GM21723 (cell line): ENCODE measurements around the gene SHC2.
"Not testable (repeated sequence)": the region's sequence is repeated elsewhere in the genome, so short reads cannot be mapped to it uniquely, and the experiment has no call there.

Experiments
- ATAC-seq: cut with Tn5 transposase; IDR thresholded peaks from one replicate; pipeline ENCODE4 v1.9.1; 2021; ENCODE audit warnings: mild to moderate bottlenecking, moderate library complexity; ENCODE audit not compliant: unreplicated experiment

The SHC2 gene

GRCh38 chr19:450912-451481 is 9.8 kb downstream of the SHC2 start:
- not testable (repeated sequence) for ATAC-seq

GRCh38 chr19:449916-450315 is 10.9 kb downstream of the SHC2 start:
- no peak for ATAC-seq

GRCh38 chr19:447816-448560 is 12.8 kb downstream of the SHC2 start:
- no peak for ATAC-seq

- no peak for ATAC-seq
Observed at GRCh38 chr19:447064-447426, 13.8 kb downstream of the SHC2 start.

GRCh38 chr19:444677-445210 is 16.1 kb downstream of the SHC2 start:
- no peak for ATAC-seq

- no peak for ATAC-seq
Observed at GRCh38 chr19:443005-443404, 17.8 kb downstream of the SHC2 start.

- no peak for ATAC-seq
Observed at GRCh38 chr19:442085-442484, 18.7 kb downstream of the SHC2 start.

GRCh38 chr19:441213-441836 is 19.5 kb downstream of the SHC2 start:
- ATAC-seq = no peak

- ATAC-seq = no peak
Observed at GRCh38 chr19:440391-441212, 20.2 kb downstream of the SHC2 start.

- no peak for ATAC-seq
Observed at GRCh38 chr19:439167-439900, 21.5 kb downstream of the SHC2 start.

- ATAC-seq = no peak
Observed at GRCh38 chr19:438416-438958, 22.3 kb downstream of the SHC2 start.

GRCh38 chr19:437041-437440 is 23.8 kb downstream of the SHC2 start:
- ATAC-seq = no peak

- ATAC-seq = no peak
Observed at GRCh38 chr19:436413-436950, 24.4 kb downstream of the SHC2 start.

GRCh38 chr19:435707-436412 is 25.0 kb downstream of the SHC2 start:
- ATAC-seq = no peak

GRCh38 chr19:435056-435706 is 25.7 kb downstream of the SHC2 start:
- no peak for ATAC-seq

GRCh38 chr19:434152-434960 is 26.5 kb downstream of the SHC2 start:
- ATAC-seq = no peak

GRCh38 chr19:430701-431100 is 30.1 kb downstream of the SHC2 start:
- no peak for ATAC-seq

GRCh38 chr19:428149-428548 is 32.7 kb downstream of the SHC2 start:
- ATAC-seq = no peak
